ELF-1 (cell line): Measurements from ENCODE around the gene C13orf46.

Experiments
- DNase-seq: peaks from one replicate; pipeline ENCODE4 v3.0.0-alpha.2; 2016; ENCODE audit warnings: low read depth, low spot score

The C13orf46 gene

GRCh38 chr13:113956571-113956970 lies 17.3 kb downstream of the C13orf46 start:
- no peak for DNase-seq

- no peak for DNase-seq
Observed at GRCh38 chr13:113955691-113956090, 18.2 kb downstream of the C13orf46 start.

GRCh38 chr13:113955235-113955634 lies 18.6 kb downstream of the C13orf46 start:
- DNase-seq, result no peak

GRCh38 chr13:113954046-113954835 lies 19.6 kb downstream of the C13orf46 start:
- DNase-seq, result no peak

- no peak for DNase-seq
Observed at GRCh38 chr13:113953561-113953960, 20.3 kb downstream of the C13orf46 start.

GRCh38 chr13:113952983-113953520 lies 20.8 kb downstream of the C13orf46 start:
- no peak for DNase-seq

GRCh38 chr13:113952151-113952982 lies 21.5 kb downstream of the C13orf46 start:
- no peak for DNase-seq

- peak; percentile 75 for DNase-seq
Observed at GRCh38 chr13:113951246-113951999, 22.5 kb downstream of the C13orf46 start.

- no peak for DNase-seq
Observed at GRCh38 chr13:113950451-113951245, 23.2 kb downstream of the C13orf46 start.

GRCh38 chr13:113949546-113949945 lies 24.3 kb downstream of the C13orf46 start:
- DNase-seq, result no peak

- no peak for DNase-seq
Observed at GRCh38 chr13:113948034-113948742, 25.7 kb downstream of the C13orf46 start.

GRCh38 chr13:113947311-113948033 lies 26.4 kb downstream of the C13orf46 start:
- DNase-seq, result peak; percentile 55

GRCh38 chr13:113946409-113947181 lies 27.3 kb downstream of the C13orf46 start:
- no peak for DNase-seq

- DNase-seq, result no peak
Observed at GRCh38 chr13:113945857-113946408, 27.9 kb downstream of the C13orf46 start.

GRCh38 chr13:113943821-113944565 lies 29.9 kb downstream of the C13orf46 start:
- DNase-seq, result no peak

GRCh38 chr13:113942591-113943103 lies 31.2 kb downstream of the C13orf46 start:
- no peak for DNase-seq

GRCh38 chr13:113941571-113942191 lies 32.2 kb downstream of the C13orf46 start:
- DNase-seq, result no peak
